Caco-2 (cell line): ENCODE measurements around the gene VEPH1. TPM values are rescaled to one million over a fixed set of nuclear protein-coding genes. Genes with fewer than 3 reads are reported as not detected.

Experiments
- BruUV-seq: library from RNA; stranded (reverse); fragments of 400-500 nt; replicated peaks from 2 replicates; lab custom pipeline; 2021; lab: Mats Ljungman, UMichigan
- CTCF ChIA-PET: fragments of 300-600 bp; sonication (Branson Sonifier 250); formaldehyde crosslinking; loops from one replicate; lab custom pipeline; 2022; ENCODE audit warnings: antibody characterized with exemption; lab: Charles Lee
- POLR2A ChIA-PET: fragments of 300-600 bp; sonication (Branson Sonifier 250); formaldehyde crosslinking; loops from one replicate; lab custom pipeline; 2022; ENCODE audit warnings: antibody characterized with exemption; lab: Charles Lee
- DNase-seq, 2 experiments: peaks; one replicate each; pipeline versions ENCODE4 v3.0.0 to v3.0.0-alpha.2; 2020 to 2022
- H3K27me3 ChIP-seq: replicated peaks from 2 replicates; pipeline ENCODE4 v1.6.0; 2011; ENCODE audit warnings: low read length; ENCODE audit not compliant: control insufficient read depth, insufficient read depth
- H3K36me3 ChIP-seq: 2 replicates; pipeline ENCODE4 v1.5.1; 2011; ENCODE audit warnings: low read length; ENCODE audit not compliant: control insufficient read depth, insufficient read depth
- H3K4me1 ChIP-seq: fragments of 250-450 bp; sonication (Bioruptor Pico); 2 replicates; pipeline ENCODE4 v1.5.1; 2020; ENCODE audit warnings: mild to moderate bottlenecking
- H3K4me3 ChIP-seq: 2 replicates; pipeline ENCODE4 v1.5.1; 2011; ENCODE audit warnings: low read depth, mild to moderate bottlenecking, control low read depth, low read length
- H3K9me3 ChIP-seq: fragments of 250-450 bp; sonication (Bioruptor Pico); 2 replicates; pipeline ENCODE4 v1.5.1; 2020; ENCODE audit warnings: mild to moderate bottlenecking, moderate library complexity
- H3K27ac Mint-ChIP-seq: one replicate; pipeline ENCODE4 v1.8.0; 2022; ENCODE audit warnings: mixed read lengths; ENCODE audit not compliant: unreplicated experiment
- H3K27me3 Mint-ChIP-seq: one replicate; pipeline ENCODE4 v1.8.0; 2022; ENCODE audit warnings: mixed read lengths; ENCODE audit not compliant: insufficient read depth, unreplicated experiment
- H3K36me3 Mint-ChIP-seq: one replicate; pipeline ENCODE4 v1.8.0; 2022; ENCODE audit warnings: mild to moderate bottlenecking, mixed read lengths; ENCODE audit not compliant: insufficient read depth, unreplicated experiment
- H3K4me1 Mint-ChIP-seq: one replicate; pipeline ENCODE4 v1.8.0; 2022; ENCODE audit warnings: low read depth, mixed read lengths; ENCODE audit not compliant: unreplicated experiment
- H3K4me3 Mint-ChIP-seq: one replicate; pipeline ENCODE4 v1.8.0; 2022; ENCODE audit warnings: mild to moderate bottlenecking, moderate library complexity, mixed read lengths; ENCODE audit not compliant: unreplicated experiment
- H3K9me3 Mint-ChIP-seq: one replicate; pipeline ENCODE4 v1.8.0; 2022; ENCODE audit warnings: mixed read lengths; ENCODE audit not compliant: unreplicated experiment
- intact Hi-C: fragments of 100-400 bp; cut with micrococcal nuclease; formaldehyde crosslinking; loops from one replicate; pipeline ENCODE4 v1.10.0; 2022; ENCODE audit not compliant: unreplicated experiment
- total RNA-seq: library from RNA; stranded (reverse); gene quantifications from 2 replicates; pipeline ENCODE4 v1.2.3, GENCODE V29; 2022
- TF ChIP-seq, protein P1 (sequence below), 2 experiments: fragments of 200-600 bp in 1 of 2; IDR thresholded peaks; 1 replicate in 1 of 2; 2 replicates in 1 of 2; pipeline versions ENCODE4 v1.5.1 to v1.8.0; 2011 to 2022; ENCODE audit warnings: antibody characterized with exemption in 1 of 2, control low read depth in 1 of 2, inconsistent platforms in 1 of 2, low read depth in 1 of 2, low read length in 1 of 2, mild to moderate bottlenecking in 1 of 2, moderate library complexity in 1 of 2; ENCODE audit not compliant: insufficient read depth in 1 of 2, severe bottlenecking in 1 of 2, unreplicated experiment in 1 of 2

VEPH1 gene
- total RNA-seq, 1 experiment from 2014 or later: 12.0 TPM

GRCh38 chr3:157541506-157542236 lies 38.5 kb upstream of the VEPH1 start:
- H3K9me3 ChIP-seq: no peaks in the 10 kb centered on the region
- H3K4me1 ChIP-seq: no peaks in the 10 kb centered on the region
- TF ChIP-seq, protein P1, sequence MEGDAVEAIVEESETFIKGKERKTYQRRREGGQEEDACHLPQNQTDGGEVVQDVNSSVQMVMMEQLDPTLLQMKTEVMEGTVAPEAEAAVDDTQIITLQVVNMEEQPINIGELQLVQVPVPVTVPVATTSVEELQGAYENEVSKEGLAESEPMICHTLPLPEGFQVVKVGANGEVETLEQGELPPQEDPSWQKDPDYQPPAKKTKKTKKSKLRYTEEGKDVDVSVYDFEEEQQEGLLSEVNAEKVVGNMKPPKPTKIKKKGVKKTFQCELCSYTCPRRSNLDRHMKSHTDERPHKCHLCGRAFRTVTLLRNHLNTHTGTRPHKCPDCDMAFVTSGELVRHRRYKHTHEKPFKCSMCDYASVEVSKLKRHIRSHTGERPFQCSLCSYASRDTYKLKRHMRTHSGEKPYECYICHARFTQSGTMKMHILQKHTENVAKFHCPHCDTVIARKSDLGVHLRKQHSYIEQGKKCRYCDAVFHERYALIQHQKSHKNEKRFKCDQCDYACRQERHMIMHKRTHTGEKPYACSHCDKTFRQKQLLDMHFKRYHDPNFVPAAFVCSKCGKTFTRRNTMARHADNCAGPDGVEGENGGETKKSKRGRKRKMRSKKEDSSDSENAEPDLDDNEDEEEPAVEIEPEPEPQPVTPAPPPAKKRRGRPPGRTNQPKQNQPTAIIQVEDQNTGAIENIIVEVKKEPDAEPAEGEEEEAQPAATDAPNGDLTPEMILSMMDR (IDR thresholded peaks at IDR 0.05; ENCODE audit: insufficient read depth in 1 of 2, low read depth in 1 of 2, low read length in 1 of 2, severe bottlenecking in 1 of 2, unreplicated experiment in 1 of 2): no peak
- H3K36me3 Mint-ChIP-seq: no peaks in the 10 kb centered on the region
- H3K4me3 Mint-ChIP-seq: no peak overlapping the region
- POLR2A ChIA-PET: no interaction called here
- H3K9me3 Mint-ChIP-seq: no peaks in the 10 kb centered on the region
- intact Hi-C loops: no loop called here
- H3K4me3 ChIP-seq: no peak overlapping the region
- no TSS peak for BruUV-seq
- CTCF ChIA-PET: no interaction called here
- no peak overlapping the region for H3K27ac Mint-ChIP-seq
- H3K27me3 ChIP-seq: no peaks in the 10 kb centered on the region
- H3K36me3 ChIP-seq: no peaks in the 10 kb centered on the region
- H3K4me1 Mint-ChIP-seq: no peaks in the 10 kb centered on the region
- no peak for DNase-seq
- H3K27me3 Mint-ChIP-seq: peaks cover 11% of the 10 kb centered on the region

DNA sequence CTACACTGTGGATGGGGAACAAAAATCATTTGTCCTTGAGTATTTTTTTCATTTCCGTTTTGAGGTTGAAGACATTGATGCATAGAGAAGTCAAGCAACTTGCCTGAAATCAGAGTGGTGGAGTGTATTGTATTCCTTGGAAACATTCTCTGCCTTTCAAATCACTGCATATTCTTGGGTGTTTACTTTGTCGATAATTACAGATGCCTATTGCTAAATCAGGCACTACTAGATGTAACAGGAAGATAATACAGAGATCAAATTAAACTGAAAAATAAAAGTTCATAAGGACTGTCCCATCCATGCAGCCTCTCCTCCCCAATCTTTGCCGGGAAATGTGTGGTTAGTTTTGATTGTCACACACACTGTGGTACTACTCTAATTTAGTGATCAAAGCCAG lies 37.4 kb upstream of the VEPH1 start:
- intact Hi-C loops: no loop called here
- Histone ChIP-seq H3K4me3 (no peak overlapping the region), H3K9me3 (no peaks in the 10 kb centered on the region), H3K4me1 (no peaks in the 10 kb centered on the region), H3K27me3 (no peaks in the 10 kb centered on the region), H3K36me3 (no peaks in the 10 kb centered on the region)
- Mint-ChIP-seq H3K27me3 (peaks cover 12% of the 10 kb centered on the region), H3K4me1 (no peaks in the 10 kb centered on the region), H3K36me3 (no peaks in the 10 kb centered on the region), H3K9me3 (no peaks in the 10 kb centered on the region), H3K4me3 (no peak overlapping the region), H3K27ac (no peak overlapping the region)
- TF ChIP-seq, protein P1 (IDR thresholded peaks at IDR 0.05; ENCODE audit: insufficient read depth in 1 of 2, low read depth in 1 of 2, low read length in 1 of 2, severe bottlenecking in 1 of 2, unreplicated experiment in 1 of 2): no peak
- BruUV-seq: no TSS peak
- ChIA-PET POLR2A (no interaction called here), CTCF (no interaction called here)
- DNase-seq: no peak

DNA sequence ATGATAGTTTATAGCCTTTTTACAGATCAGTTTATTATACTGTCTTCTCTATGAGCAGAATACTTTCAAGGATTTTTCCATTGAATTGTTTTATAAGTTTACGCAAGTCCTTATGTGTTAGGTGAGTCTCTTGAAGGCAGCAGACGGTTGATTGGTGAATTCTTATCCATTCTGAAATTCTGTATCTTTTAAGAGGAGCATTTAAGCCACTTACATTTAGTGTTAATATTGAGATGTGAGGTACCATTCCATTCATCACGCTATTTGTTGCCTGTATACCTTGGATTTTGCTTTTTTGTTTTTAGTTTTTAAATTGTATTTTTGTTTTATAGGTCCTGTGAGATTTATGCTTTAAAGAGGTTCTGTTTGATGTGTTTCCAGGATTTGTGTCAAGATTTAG lies 32.5 kb upstream of the VEPH1 start:
- Histone ChIP-seq H3K36me3 (no peaks in the 10 kb centered on the region), H3K27me3 (no peaks in the 10 kb centered on the region), H3K4me3 (no peak overlapping the region), H3K4me1 (no peaks in the 10 kb centered on the region), H3K9me3 (no peaks in the 10 kb centered on the region)
- Mint-ChIP-seq H3K36me3 (no peaks in the 10 kb centered on the region), H3K27me3 (peaks cover 8% of the 10 kb centered on the region), H3K27ac (no peak overlapping the region), H3K9me3 (no peaks in the 10 kb centered on the region), H3K4me1 (no peaks in the 10 kb centered on the region), H3K4me3 (no peak overlapping the region)
- CTCF ChIA-PET: no interaction called here
- TF ChIP-seq, protein P1 (IDR thresholded peaks at IDR 0.05; ENCODE audit: insufficient read depth in 1 of 2, low read depth in 1 of 2, low read length in 1 of 2, severe bottlenecking in 1 of 2, unreplicated experiment in 1 of 2): no peak
- BruUV-seq: no TSS peak
- POLR2A ChIA-PET: no interaction called here
- no peak for DNase-seq
- intact Hi-C loops: no loop called here
